ENCODE measurements around the gene GABBR2.
A peak's percentile ranks its signal among the peaks of the same experiment; 100 is the strongest.

Gene GABBR2

GRCh38 chr9:98647236-98647635 is 61.5 kb downstream of the GABBR2 start:
- Histone ChIP-seq H3K27me3 (replicated peaks; ENCODE audit: control insufficient read depth, insufficient read depth, low read length) (peaks cover 31% of the 10 kb centered on the region), H3K9ac (ENCODE audit: low read length) (no peak overlapping the region), H3K4me3 (ENCODE audit: low read length) (no peak overlapping the region), H3K36me3 (ENCODE audit: control insufficient read depth, insufficient read depth, low read length, severe bottlenecking) (no peaks in the 10 kb centered on the region), H3K4me1 (ENCODE audit: control insufficient read depth, insufficient read depth, low read length) (no peaks in the 10 kb centered on the region), H3K9me3 (ENCODE audit: control insufficient read depth, low read length) (peaks cover 8% of the 10 kb centered on the region)
- no peak for DNase-seq (ENCODE audit: low read depth)

- no peak overlapping the region for H3K4me3 ChIP-seq (ENCODE audit: low read length)
- no peaks in the 10 kb centered on the region for H3K4me1 ChIP-seq (ENCODE audit: control insufficient read depth, insufficient read depth, low read length)
- H3K9ac ChIP-seq (ENCODE audit: low read length) = no peak overlapping the region
- no peak for DNase-seq (ENCODE audit: low read depth)
- no peaks in the 10 kb centered on the region for H3K36me3 ChIP-seq (ENCODE audit: control insufficient read depth, insufficient read depth, low read length, severe bottlenecking)
- peaks cover 8% of the 10 kb centered on the region for H3K9me3 ChIP-seq (ENCODE audit: control insufficient read depth, low read length)
- peaks cover 40% of the 10 kb centered on the region for H3K27me3 ChIP-seq (replicated peaks; ENCODE audit: control insufficient read depth, insufficient read depth, low read length)
These were observed 64.7 kb downstream of the GABBR2 start for GRCh38 chr9:98644011-98644410.

- no peaks in the 10 kb centered on the region for H3K36me3 ChIP-seq (ENCODE audit: control insufficient read depth, insufficient read depth, low read length, severe bottlenecking)
- no peaks in the 10 kb centered on the region for H3K4me1 ChIP-seq (ENCODE audit: control insufficient read depth, insufficient read depth, low read length)
- H3K9ac ChIP-seq (ENCODE audit: low read length) = no peak overlapping the region
- H3K27me3 ChIP-seq (replicated peaks; ENCODE audit: control insufficient read depth, insufficient read depth, low read length) = peaks cover 40% of the 10 kb centered on the region
- peaks cover 8% of the 10 kb centered on the region for H3K9me3 ChIP-seq (ENCODE audit: control insufficient read depth, low read length)
- no peak overlapping the region for H3K4me3 ChIP-seq (ENCODE audit: low read length)
- DNase-seq (ENCODE audit: low read depth) = no peak
These were observed 65.9 kb downstream of the GABBR2 start for GRCh38 chr9:98642661-98643312.

GRCh38 chr9:98641695-98642094 is 67.0 kb downstream of the GABBR2 start:
- H3K9ac ChIP-seq (ENCODE audit: low read length) = no peak overlapping the region
- peaks cover 8% of the 10 kb centered on the region for H3K9me3 ChIP-seq (ENCODE audit: control insufficient read depth, low read length)
- peaks cover 35% of the 10 kb centered on the region for H3K27me3 ChIP-seq (replicated peaks; ENCODE audit: control insufficient read depth, insufficient read depth, low read length)
- no peak for DNase-seq (ENCODE audit: low read depth)
- no peaks in the 10 kb centered on the region for H3K36me3 ChIP-seq (ENCODE audit: control insufficient read depth, insufficient read depth, low read length, severe bottlenecking)
- H3K4me1 ChIP-seq (ENCODE audit: control insufficient read depth, insufficient read depth, low read length) = no peaks in the 10 kb centered on the region
- no peak overlapping the region for H3K4me3 ChIP-seq (ENCODE audit: low read length)

- H3K27me3 ChIP-seq (replicated peaks; ENCODE audit: control insufficient read depth, insufficient read depth, low read length) = peaks cover 28% of the 10 kb centered on the region
- no peaks in the 10 kb centered on the region for H3K4me1 ChIP-seq (ENCODE audit: control insufficient read depth, insufficient read depth, low read length)
- no peaks in the 10 kb centered on the region for H3K36me3 ChIP-seq (ENCODE audit: control insufficient read depth, insufficient read depth, low read length, severe bottlenecking)
- no peak for DNase-seq (ENCODE audit: low read depth)
- H3K9me3 ChIP-seq (ENCODE audit: control insufficient read depth, low read length) = peaks cover 8% of the 10 kb centered on the region
- no peak overlapping the region for H3K9ac ChIP-seq (ENCODE audit: low read length)
- H3K4me3 ChIP-seq (ENCODE audit: low read length) = no peak overlapping the region
These were observed 68.3 kb downstream of the GABBR2 start for GRCh38 chr9:98640394-98640793.

- H3K4me3 ChIP-seq (ENCODE audit: low read length) = no peak overlapping the region
- no peak overlapping the region for H3K9ac ChIP-seq (ENCODE audit: low read length)
- no peak for DNase-seq (ENCODE audit: low read depth)
These were observed 69.6 kb downstream of the GABBR2 start for GRCh38 chr9:98639133-98639532.

GRCh38 chr9:98637381-98637780 is 71.4 kb downstream of the GABBR2 start:
- Histone ChIP-seq H3K9ac (ENCODE audit: low read length) (no peak overlapping the region), H3K4me1 (ENCODE audit: control insufficient read depth, insufficient read depth, low read length) (no peaks in the 10 kb centered on the region), H3K27me3 (replicated peaks; ENCODE audit: control insufficient read depth, insufficient read depth, low read length) (peaks cover 15% of the 10 kb centered on the region), H3K9me3 (ENCODE audit: control insufficient read depth, low read length) (no peaks in the 10 kb centered on the region), H3K36me3 (ENCODE audit: control insufficient read depth, insufficient read depth, low read length, severe bottlenecking) (no peaks in the 10 kb centered on the region), H3K4me3 (ENCODE audit: low read length) (no peak overlapping the region)
- no peak for DNase-seq (ENCODE audit: low read depth)

More at GRCh38 chr9:98639133-98639532, 69.6 kb downstream of the GABBR2 start:
- Histone ChIP-seq H3K36me3 (ENCODE audit: control insufficient read depth, insufficient read depth, low read length, severe bottlenecking) (no peaks in the 10 kb centered on the region), H3K4me1 (ENCODE audit: control insufficient read depth, insufficient read depth, low read length) (no peaks in the 10 kb centered on the region), H3K9me3 (ENCODE audit: control insufficient read depth, low read length) (peaks cover 7% of the 10 kb centered on the region), H3K27me3 (replicated peaks; ENCODE audit: control insufficient read depth, insufficient read depth, low read length) (peaks cover 24% of the 10 kb centered on the region)

- DNase-seq (ENCODE audit: low read depth) = no peak
- no peaks in the 10 kb centered on the region for H3K4me1 ChIP-seq (ENCODE audit: control insufficient read depth, insufficient read depth, low read length)
- H3K36me3 ChIP-seq (ENCODE audit: control insufficient read depth, insufficient read depth, low read length, severe bottlenecking) = no peaks in the 10 kb centered on the region
- H3K9ac ChIP-seq (ENCODE audit: low read length) = no peak overlapping the region
- no peaks in the 10 kb centered on the region for H3K9me3 ChIP-seq (ENCODE audit: control insufficient read depth, low read length)
- no peak overlapping the region for H3K4me3 ChIP-seq (ENCODE audit: low read length)
- peaks cover 9% of the 10 kb centered on the region for H3K27me3 ChIP-seq (replicated peaks; ENCODE audit: control insufficient read depth, insufficient read depth, low read length)
These were observed 73.4 kb downstream of the GABBR2 start for GRCh38 chr9:98635374-98635773.

GRCh38 chr9:98634685-98635336 is 73.9 kb downstream of the GABBR2 start:
- Histone ChIP-seq H3K4me3 (ENCODE audit: low read length) (no peak overlapping the region), H3K9me3 (ENCODE audit: control insufficient read depth, low read length) (no peaks in the 10 kb centered on the region), H3K4me1 (ENCODE audit: control insufficient read depth, insufficient read depth, low read length) (no peaks in the 10 kb centered on the region), H3K27me3 (replicated peaks; ENCODE audit: control insufficient read depth, insufficient read depth, low read length) (peaks cover 14% of the 10 kb centered on the region), H3K36me3 (ENCODE audit: control insufficient read depth, insufficient read depth, low read length, severe bottlenecking) (no peaks in the 10 kb centered on the region), H3K9ac (ENCODE audit: low read length) (no peak overlapping the region)
- DNase-seq (ENCODE audit: low read depth) = no peak

GRCh38 chr9:98632839-98633238 is 75.9 kb downstream of the GABBR2 start:
- Histone ChIP-seq H3K36me3 (ENCODE audit: control insufficient read depth, insufficient read depth, low read length, severe bottlenecking) (no peaks in the 10 kb centered on the region), H3K27me3 (replicated peaks; ENCODE audit: control insufficient read depth, insufficient read depth, low read length) (peaks cover 26% of the 10 kb centered on the region), H3K9ac (ENCODE audit: low read length) (no peak overlapping the region), H3K4me1 (ENCODE audit: control insufficient read depth, insufficient read depth, low read length) (no peaks in the 10 kb centered on the region), H3K4me3 (ENCODE audit: low read length) (no peak overlapping the region), H3K9me3 (ENCODE audit: control insufficient read depth, low read length) (no peaks in the 10 kb centered on the region)
- DNase-seq (ENCODE audit: low read depth) = no peak

GRCh38 chr9:98627296-98627695 is 81.4 kb downstream of the GABBR2 start:
- Histone ChIP-seq H3K4me1 (ENCODE audit: control insufficient read depth, insufficient read depth, low read length) (peaks cover 4% of the 10 kb centered on the region), H3K9ac (ENCODE audit: low read length) (no peak overlapping the region), H3K36me3 (ENCODE audit: control insufficient read depth, insufficient read depth, low read length, severe bottlenecking) (no peaks in the 10 kb centered on the region), H3K4me3 (ENCODE audit: low read length) (no peak overlapping the region), H3K9me3 (ENCODE audit: control insufficient read depth, low read length) (no peaks in the 10 kb centered on the region), H3K27me3 (replicated peaks; ENCODE audit: control insufficient read depth, insufficient read depth, low read length) (peaks cover 40% of the 10 kb centered on the region)
- peak; percentile 7 for DNase-seq (ENCODE audit: low read depth)

Data from adipocyte (in vitro differentiated cells).